ENCODE results near the gene UCP3. TPM values are rescaled to one million over a fixed set of nuclear protein-coding genes. Genes with fewer than 3 reads are reported as not detected.
A peak's percentile ranks its signal among the peaks of the same experiment; 100 is the strongest.

The UCP3 gene
- total and polyA plus RNA-seq, 4 donors = 1.0 to 2.8 (median 1.8) TPM

DNA sequence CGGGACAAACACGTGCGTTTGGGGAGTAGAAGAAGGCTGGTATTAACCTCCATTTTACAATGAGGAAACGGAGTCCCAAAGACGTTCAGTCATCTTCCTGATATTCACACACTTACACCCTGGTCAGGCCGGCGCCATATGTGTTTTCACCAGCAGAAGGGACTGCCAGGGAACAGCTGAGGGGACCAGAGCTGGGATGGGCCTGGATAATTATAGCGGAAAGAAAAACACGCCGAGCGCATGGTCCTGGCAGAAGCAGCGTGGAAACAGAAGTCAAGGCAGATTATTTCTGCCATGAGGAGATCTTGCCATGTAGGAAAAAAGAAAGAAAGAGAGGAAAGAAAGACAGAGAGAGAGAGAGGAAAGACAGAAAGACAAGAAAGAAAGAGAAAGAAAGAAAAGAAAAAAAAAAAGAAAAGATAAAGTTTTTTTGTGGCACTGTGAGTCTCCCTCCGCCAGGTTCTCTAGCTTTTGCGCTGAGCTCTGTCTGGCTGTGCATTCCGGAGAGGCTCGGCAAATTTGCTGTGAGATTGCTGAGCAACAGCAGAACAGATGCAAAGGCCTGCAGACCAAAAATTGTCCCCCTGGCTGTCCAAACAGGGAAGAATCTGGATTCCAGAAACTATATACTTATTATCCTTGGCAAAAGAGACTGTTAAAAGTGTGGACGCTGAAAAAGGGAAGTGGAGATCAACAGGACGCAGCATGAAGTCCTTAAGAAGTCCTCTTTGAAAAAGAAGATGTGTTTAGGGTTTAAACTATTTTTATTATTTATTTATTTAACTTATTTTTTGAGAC is 24.9 kb downstream of the UCP3 start:
- ATAC-seq (ENCODE audit: insufficient read depth, low FRiP score) (no peak), DNase-seq (no peak)
- Histone ChIP-seq H3K9ac (ENCODE audit: insufficient read depth in 1 of 2, low read length in 2 of 2) (peak overlapping the region in 1 of 2 donors; percentile 32), H3K27me3 (ENCODE audit: control insufficient read depth in 3 of 3, insufficient read depth in 3 of 3, low read length in 2 of 3) (no peaks in the 10 kb centered on the region), H3K36me3 (ENCODE audit: control insufficient read depth in 4 of 4, insufficient read depth in 4 of 4, low read length in 4 of 4) (no peaks in the 10 kb centered on the region), H3K9me3 (ENCODE audit: control insufficient read depth in 4 of 4, insufficient read depth in 3 of 4, low read length in 3 of 4) (no peaks in the 10 kb centered on the region), H3K27ac (ENCODE audit: low read depth in 1 of 2, low read length in 1 of 2) (peak overlapping the region; percentile 66 to 99), H3K4me3 (peak overlapping the region; percentile 5), H3K4me1 (ENCODE audit: control insufficient read depth in 5 of 5, insufficient read depth in 5 of 5, low read length in 5 of 5) (peaks cover 0 to 24% (median 7%) of the 10 kb centered on the region in 5 donors)
- WGBS, 2 donors = 49% methylated on average over 18 of the region's 18 CpGs
- TF ChIP-seq, protein P1, sequence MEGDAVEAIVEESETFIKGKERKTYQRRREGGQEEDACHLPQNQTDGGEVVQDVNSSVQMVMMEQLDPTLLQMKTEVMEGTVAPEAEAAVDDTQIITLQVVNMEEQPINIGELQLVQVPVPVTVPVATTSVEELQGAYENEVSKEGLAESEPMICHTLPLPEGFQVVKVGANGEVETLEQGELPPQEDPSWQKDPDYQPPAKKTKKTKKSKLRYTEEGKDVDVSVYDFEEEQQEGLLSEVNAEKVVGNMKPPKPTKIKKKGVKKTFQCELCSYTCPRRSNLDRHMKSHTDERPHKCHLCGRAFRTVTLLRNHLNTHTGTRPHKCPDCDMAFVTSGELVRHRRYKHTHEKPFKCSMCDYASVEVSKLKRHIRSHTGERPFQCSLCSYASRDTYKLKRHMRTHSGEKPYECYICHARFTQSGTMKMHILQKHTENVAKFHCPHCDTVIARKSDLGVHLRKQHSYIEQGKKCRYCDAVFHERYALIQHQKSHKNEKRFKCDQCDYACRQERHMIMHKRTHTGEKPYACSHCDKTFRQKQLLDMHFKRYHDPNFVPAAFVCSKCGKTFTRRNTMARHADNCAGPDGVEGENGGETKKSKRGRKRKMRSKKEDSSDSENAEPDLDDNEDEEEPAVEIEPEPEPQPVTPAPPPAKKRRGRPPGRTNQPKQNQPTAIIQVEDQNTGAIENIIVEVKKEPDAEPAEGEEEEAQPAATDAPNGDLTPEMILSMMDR (IDR thresholded peaks at IDR 0.05; ENCODE audit: control extremely low read depth, extremely low read depth) = no peak

DNA sequence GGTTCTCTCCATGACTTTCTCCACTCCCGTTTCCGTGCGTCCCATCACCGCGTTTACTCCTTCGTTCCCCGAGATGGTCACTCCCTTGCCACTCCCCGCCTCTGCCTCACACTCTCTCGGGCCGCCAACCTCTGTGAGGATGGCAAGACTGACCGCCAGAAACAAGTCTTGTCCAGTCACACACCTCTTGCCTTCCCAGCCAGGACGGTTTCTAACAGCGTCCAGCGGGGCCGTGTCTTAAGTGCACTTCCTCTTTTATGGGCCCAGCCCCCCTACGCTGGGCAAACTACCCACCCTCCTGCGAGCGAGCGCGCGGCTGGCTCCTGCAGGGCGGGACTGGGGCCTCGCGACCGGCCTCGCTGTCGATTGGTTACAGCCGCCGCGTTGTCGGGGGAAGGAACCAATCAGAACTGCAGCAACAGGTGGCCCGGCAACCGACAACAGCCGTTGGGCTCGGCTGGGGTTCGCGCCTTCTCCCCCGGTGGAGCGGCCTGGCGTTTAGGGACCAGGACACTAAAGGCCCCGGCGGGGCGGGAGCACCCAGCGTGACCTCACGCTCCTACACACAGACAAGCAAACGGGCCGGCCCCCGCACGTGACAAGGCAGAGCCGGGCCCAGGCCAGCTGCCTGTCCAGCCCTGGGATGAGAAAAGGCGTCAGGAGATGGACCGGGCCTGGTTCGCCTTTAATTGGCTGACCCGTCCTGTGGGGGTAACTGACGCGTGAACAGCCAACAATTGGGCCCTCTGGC is 25.7 kb downstream of the UCP3 start:
- Histone ChIP-seq H3K9me3 (ENCODE audit: control insufficient read depth in 4 of 4, insufficient read depth in 3 of 4, low read length in 3 of 4) (no peaks in the 10 kb centered on the region), H3K9ac (ENCODE audit: insufficient read depth in 1 of 2, low read length in 2 of 2) (peak overlapping the region; percentile 68 to 81), H3K36me3 (ENCODE audit: control insufficient read depth in 4 of 4, insufficient read depth in 4 of 4, low read length in 4 of 4) (no peaks in the 10 kb centered on the region), H3K4me3 (peak overlapping the region; percentile 64), H3K27ac (ENCODE audit: low read depth in 1 of 2, low read length in 1 of 2) (peak overlapping the region; percentile 68 to 99), H3K4me1 (ENCODE audit: control insufficient read depth in 5 of 5, insufficient read depth in 5 of 5, low read length in 5 of 5) (peaks cover 0 to 24% (median 7%) of the 10 kb centered on the region in 5 donors), H3K27me3 (ENCODE audit: control insufficient read depth in 3 of 3, insufficient read depth in 3 of 3, low read length in 2 of 3) (no peaks in the 10 kb centered on the region)
- WGBS, 2 donors = 1 to 2% methylated on average over 42 to 56 of the region's 56 CpGs
- DNase-seq (peak; percentile 90 to 93 (median 91)), ATAC-seq (ENCODE audit: insufficient read depth, low FRiP score) (peak; percentile 94)
- TF ChIP-seq, protein P1 (IDR thresholded peaks at IDR 0.05; ENCODE audit: control extremely low read depth, extremely low read depth) = no peak

DNA sequence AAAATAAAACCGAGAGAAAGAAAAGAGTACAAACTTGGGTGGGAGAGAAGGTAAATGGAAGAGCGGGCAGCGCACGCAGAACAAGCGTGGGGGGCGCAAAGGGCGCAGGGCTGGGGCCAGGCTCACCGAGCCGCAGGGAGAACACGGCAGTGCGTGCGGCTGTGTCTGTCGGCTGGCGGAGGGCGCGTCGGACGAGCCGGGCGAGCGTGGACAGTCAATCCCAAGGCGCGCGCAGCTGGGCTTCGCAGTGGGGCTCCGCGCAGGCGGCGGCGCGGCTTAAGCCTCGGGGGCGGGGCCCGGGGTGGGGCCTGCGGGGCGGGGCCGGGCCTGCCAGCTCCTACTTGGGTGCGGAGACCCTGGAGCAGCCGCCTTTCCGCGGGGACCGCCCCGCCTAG is 26.3 kb downstream of the UCP3 start, which contains the start of gene UCP2:
Gene UCP2, minus strand, starts transcription at position 249 of the 395 bp plus-strand sequence. CDS start 4,465 bp downstream, outside the sequence.
- no peaks in the 10 kb centered on the region for H3K27me3 ChIP-seq (ENCODE audit: control insufficient read depth in 3 of 3, insufficient read depth in 3 of 3, low read length in 2 of 3)
- peaks cover 0 to 24% (median 7%) of the 10 kb centered on the region in 5 donors for H3K4me1 ChIP-seq (ENCODE audit: control insufficient read depth in 5 of 5, insufficient read depth in 5 of 5, low read length in 5 of 5)
- peaks cover 0 to 4% (median 0%) of the 10 kb centered on the region in 4 donors for H3K36me3 ChIP-seq (ENCODE audit: control insufficient read depth in 4 of 4, insufficient read depth in 4 of 4, low read length in 4 of 4)
- WGBS, 2 donors = 1% methylated on average over 15 to 43 of the region's 43 CpGs
- H3K9ac ChIP-seq (ENCODE audit: insufficient read depth in 1 of 2, low read length in 2 of 2) = peak within 1 kb of the TSS; percentile 68 to 81
- TF ChIP-seq, protein P1 (IDR thresholded peaks at IDR 0.05; ENCODE audit: control extremely low read depth, extremely low read depth) = no peak
- peak within 1 kb of the TSS; percentile 68 to 99 for H3K27ac ChIP-seq (ENCODE audit: low read depth in 1 of 2, low read length in 1 of 2)
- peak within 1 kb of the TSS; percentile 64 for H3K4me3 ChIP-seq
- ATAC-seq (ENCODE audit: insufficient read depth, low FRiP score) = peak; percentile 88
- DNase-seq = peak; percentile 81 to 87 (median 85)
- H3K9me3 ChIP-seq (ENCODE audit: control insufficient read depth in 4 of 4, insufficient read depth in 3 of 4, low read length in 3 of 4) = no peaks in the 10 kb centered on the region
